NCI-H82 (cell line): Measurements from ENCODE around the gene NLRP2B.
"Not testable (repeated sequence)": the region's sequence is repeated elsewhere in the genome, so short reads cannot be mapped to it uniquely, and the experiment has no call there.

Experiments
- DNase-seq: peaks from one replicate; lab custom pipeline; 2025; lab: John Stamatoyannopoulos, UW

Gene NLRP2B

DNA sequence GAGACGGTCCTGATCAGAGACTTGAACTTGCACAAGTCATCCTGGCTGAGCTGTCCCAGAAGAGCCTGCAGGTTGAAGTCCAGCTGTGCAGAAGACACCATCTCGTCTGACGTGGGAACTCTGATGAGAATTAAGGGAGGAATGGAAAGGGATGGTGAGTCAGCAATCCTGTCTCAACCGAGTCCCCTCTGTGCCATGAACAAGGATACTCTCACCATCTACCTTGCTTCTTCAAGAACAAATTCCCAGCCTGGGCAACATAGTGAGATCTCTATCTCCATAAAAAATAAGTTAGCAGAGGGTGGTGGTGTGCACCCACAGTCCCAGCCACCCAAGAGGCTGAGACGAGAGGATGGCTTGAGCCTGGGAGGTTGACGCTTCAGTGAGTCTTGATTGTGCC, at the start of gene NLRP2B:
TSS of gene NLRP2B (minus strand) at position 101 of the 400 bp plus-strand sequence.
- DNase-seq: no peak

DNA sequence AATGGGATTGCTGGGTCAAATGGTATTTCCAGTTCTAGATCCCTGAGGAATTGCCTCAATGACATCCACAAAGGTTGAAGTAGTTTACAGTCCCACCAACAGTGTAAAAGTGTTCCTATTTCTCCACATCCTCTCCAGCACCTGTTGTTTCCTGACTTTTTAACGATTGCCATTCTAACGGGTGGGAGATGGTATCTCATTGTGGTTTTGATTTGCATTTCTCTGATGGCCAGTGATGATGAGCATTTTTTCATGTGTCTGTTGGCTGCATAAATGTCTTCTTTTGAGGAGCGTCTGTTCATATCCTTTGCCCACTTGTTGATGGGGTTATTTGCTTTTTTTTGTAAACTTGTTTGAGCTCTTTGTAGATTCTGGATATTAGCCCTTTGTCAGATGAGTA, 45.9 kb upstream of the NLRP2B start:
- DNase-seq: not testable (repeated sequence)

DNA sequence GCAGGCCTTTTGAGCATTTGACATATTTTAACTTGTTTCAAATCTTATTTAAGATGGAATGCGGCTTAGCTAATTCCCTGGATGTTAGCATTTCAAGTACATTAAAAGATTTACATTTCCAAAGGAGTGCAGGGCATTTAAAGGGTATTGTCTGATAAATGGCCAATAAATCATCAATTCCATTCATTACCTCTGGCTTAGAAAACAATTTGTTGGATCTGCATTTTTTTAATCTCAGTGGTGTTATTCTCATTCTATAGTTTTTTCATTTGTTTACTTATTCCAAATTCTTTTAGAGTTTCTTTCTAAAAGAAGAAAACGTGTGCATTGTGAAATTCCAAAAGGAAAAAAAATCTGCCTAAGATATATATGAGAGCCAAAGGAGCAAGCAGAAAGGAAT, 1.3 kb upstream of the NLRP2B start:
- no peak for DNase-seq

DNA sequence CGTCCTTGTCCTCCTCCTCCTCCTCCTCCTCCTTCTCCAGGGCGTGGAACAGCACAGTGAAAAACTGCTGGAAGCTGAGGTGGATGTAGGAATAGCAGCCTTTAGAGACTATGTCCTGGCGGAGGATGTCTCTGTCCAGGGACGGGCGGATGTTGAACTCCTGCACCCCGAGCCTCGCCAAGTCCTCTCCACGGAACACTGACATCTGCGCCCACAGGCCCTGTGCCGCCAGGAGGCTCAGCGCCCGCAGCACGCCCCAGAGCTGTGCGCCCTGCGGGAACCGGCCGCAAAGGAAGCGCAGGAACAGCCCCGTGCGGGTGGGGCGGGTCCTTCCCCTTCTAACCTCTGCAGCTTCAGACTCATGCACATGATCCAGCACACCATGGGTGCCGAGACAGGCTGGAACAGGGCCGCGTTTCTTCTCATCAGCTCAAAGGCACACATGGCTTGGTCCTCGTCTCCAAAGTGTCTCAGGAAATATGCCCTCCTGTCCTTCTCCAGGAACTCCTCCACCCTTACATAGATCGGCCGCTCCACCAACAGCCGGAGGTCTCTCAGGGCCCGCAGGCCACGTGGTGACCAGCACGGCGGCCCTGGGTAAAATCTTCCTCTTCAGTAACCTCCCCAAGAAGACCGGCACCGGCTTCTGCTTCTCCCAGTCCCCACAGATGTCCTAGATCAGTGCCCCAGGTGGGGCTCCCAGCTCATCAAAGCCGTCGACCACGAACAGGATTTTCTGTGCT, 1.2 kb downstream of the NLRP2B start:
- DNase-seq: no peak

DNA sequence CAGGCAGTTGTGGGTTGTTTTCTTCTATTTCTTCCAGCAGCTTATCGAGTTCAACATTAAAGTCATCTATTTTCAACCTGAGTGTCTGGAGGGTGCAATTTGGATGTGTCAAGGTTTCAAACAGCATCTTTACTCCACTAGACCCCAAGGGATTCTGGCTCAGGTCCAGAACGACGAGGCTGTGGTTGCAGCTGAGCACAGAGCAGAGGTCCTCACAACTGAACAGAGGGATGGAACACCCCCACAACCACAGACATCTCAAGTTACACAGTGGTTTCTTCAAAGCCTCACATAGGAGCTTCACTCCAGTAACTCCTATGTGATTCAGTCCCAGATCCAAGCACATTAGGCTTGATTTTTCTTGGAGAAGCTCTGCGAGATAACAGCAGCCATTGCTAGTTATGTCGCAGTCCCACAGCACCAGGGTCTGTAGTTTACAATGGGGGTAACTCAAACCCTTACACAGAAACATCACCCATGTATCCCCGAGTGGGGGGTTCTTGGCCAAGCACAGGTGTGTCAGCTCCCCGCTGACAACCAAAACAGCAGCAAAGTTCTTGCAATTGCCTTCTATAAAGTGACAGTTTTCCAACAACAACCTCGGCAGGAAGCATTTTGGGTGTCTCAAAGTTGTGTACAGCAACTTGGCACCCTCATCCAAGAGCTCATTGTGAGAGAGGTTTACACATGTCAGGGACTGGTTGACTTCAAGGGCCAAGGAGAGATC, 2.8 kb downstream of the NLRP2B start:
- no peak for DNase-seq

DNA sequence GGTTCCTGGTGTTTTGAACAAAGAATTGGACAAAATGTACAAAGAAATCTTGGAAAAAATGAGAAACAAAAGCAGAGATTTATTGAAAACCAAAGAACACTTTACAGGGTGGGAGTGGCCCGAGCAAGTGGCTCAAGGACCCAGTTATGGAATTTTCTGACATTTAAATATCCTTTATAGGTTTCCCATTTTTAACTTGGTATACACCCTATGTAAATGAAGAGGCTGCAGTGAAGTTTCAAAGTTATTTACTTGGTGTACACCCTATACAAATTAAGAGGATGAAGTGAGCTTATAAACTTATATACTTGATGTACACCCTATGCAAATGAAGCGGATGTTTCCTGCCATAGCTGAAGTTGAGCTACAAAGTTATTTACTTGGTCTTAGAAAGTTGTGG, 4.7 kb downstream of the NLRP2B start:
- no peak for DNase-seq

DNA sequence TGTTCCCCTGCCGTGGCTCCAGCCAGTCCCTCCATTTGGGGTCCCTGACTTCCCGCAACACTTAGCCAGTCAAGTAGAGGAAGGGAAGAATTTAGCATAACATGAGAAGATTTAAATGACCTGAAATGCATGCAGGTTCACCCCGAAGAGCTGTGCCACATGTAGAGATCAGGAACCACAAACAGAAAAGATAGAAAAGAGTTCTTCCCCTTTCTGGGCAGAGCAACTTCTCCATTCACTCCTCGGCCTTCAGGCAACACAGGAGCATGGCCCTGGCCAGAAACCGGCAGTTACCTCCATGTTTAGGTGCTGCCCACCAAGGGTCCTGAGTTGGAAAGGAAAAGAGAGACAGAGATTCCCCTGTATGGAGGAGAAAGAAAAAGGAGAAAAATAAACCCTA, 5.2 kb downstream of the NLRP2B start:
- no peak for DNase-seq

DNA sequence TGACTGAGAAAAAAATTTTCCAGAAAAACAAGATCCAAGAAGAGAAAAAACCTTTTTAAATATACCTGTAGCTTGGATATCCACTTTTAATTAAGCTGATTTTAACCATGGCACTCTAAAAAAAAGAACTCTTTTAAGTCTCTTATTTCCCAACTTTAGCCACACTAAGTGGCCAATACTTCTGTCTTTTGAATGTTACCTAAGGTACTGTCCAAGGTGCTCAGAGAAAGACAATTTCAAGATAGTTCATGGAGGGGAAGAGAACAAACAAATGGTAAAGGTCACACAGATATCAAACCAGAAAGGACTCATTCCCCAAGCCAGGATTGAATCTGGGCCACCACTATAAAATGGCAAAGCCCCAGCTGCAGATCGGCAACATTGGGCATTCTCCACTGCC, 10.1 kb downstream of the NLRP2B start:
- DNase-seq: no peak

DNA sequence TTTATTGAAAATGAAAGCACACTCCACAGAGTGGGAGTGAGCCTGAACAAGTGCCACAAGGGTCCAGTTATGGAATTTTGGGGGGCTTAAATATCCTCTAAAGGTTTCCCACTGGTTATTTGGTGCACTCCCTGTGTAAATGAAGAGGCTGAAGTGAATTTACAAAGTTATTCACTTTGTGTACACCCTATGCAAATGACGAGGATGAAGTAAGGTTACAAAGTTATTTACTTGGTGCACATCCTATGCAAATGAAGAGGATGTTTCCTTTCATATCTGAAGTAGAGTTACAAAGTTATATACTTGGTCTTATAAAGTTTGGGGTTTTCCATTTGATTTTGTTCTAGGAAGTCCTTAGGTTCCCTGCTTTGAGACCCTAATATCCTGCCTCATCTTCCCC, 13.1 kb downstream of the NLRP2B start:
- no peak for DNase-seq

DNA sequence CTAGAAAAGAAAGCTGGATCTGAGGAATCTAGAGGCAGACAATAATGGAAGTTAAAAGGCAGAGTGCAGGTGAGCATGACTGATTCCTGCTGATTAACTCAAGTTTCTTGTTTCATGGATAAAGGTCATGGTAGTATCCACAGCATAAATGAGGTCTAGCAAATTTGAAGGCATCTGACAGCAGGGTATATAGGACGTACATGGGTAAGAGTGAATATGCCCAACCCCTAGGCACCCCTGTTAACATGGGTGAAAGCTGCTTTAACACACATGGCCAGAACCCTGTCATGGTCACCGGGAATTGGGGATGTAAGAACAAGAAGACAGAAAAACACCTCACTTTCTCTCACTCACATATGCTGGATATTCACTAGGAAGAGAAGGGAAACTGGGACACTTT, 25.0 kb downstream of the NLRP2B start:
- DNase-seq: no peak

DNA sequence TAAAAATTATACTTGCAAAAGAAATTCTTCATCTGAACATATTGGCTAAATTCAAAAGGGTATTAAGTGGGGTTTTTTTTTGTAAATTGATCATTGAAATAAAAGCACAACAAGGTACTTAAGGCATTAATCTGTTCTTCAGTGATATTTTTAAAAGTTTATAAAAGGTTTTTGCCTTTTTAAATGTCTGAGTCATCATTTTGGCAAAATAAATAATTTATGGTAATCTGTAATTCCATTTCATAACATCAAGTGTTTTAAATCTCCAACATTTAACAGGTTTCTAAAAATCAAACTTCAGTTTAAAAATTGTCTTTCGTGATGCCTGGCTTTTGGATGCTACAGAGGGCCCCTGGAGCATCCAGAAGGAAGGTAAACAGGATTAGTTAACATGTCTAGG, 27.4 kb downstream of the NLRP2B start:
- no peak for DNase-seq

DNA sequence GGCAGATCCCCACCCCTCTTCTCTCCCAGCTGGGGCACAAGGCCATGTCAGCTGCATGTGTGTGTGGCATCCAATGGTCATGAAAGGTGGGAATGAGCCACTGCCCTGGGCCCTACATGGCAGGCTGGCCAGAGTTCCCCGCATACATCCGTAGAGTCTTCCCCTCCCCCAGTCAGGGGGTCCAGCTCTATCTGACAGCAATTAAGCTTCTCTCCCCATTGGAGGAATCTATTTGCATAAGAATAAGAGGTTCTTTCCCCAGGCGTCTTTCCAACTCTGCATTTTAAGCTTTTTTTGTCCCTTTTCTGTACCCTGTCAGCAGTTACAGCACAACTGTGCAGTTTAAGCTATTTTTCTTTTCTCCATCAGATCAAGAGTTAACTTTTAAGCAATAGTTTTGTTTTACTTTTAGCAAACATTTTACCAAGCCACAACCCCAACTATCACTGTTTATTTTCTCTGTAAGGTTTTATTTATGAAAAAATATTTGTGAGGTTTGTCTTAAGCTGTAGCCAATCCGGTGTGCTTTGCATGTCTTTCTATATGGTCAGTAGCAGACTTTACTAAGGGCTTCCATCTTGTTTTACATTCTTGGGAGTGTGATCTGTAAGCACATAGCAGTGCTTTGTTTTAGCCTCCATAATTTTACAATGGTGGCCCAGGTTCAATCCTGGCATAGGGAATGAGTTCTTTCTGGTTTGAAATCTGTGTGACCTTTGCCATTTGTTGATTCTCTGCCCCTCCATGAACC, 28.7 kb downstream of the NLRP2B start:
- DNase-seq: no peak

DNA sequence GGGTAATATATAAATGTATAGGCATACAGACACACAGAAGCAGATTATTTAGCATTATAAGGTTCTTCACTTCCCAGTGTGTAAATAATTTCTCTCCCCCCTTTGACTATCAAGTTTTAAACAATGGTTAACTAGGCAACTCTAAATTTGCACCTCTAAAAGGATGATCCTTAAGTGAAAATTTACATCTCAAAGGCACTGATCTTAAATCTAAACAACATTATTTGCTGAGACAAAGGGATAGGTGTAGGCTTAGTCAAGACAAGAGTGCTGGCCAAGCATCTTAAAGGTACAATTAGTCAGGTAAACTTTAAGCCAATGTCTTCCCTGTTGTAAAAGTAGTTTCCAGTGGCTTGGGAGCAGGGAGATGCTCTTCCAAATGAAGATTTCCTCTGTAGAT, 33.0 kb downstream of the NLRP2B start:
- DNase-seq: no peak

DNA sequence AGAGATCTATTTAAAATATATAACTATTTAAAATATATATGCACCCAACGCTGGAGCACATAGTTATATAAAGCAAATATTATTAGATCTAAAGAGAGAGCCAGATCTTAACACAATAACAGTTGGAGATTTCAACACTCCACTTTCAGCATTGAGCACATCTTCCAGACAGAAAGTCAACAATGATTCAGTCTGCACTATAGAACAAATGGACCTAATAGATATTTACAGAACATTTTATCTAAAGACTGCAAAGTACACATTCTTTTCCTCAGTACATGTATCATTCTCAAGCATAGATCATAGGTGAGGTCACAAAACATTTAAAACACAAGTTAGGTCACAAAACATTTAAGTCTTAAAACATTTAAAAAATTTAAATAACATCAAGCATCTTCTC, 36.4 kb downstream of the NLRP2B start:
- DNase-seq: no peak

DNA sequence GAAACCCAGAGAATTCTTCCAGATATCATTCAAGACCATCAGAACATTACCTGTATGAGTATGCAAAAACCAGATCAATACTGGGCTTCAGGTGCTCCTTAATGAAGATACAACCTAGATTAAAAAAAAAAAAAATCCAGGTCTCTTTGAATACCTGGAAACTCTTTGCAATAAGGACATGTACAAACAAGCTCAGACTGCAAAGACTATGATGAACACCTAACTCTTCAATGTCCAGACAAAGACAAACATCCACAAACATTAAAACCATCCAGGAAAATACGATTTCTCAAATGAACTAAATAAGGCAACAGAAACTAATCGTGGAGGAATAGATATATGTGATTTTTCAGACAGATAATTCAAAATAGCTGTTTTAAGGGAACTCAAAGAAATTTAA, 38.7 kb downstream of the NLRP2B start:
- no peak for DNase-seq

DNA sequence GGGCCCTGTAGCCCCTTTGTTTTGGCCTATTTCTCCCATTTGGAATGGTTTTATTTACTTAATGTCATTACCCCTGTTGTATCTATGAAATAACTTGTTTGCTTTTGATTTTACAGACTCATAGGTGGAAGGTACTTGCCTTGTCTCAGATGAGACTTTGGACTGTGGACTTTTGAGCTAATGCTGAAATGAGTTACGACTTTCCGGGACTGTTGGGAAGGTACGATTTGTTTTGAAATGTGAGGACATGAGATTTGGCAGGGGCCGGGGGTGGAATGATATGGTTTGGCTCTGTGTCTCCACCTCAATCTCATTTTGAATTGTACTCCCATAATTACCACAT, 39.4 kb downstream of the NLRP2B start:
- DNase-seq: no peak

DNA sequence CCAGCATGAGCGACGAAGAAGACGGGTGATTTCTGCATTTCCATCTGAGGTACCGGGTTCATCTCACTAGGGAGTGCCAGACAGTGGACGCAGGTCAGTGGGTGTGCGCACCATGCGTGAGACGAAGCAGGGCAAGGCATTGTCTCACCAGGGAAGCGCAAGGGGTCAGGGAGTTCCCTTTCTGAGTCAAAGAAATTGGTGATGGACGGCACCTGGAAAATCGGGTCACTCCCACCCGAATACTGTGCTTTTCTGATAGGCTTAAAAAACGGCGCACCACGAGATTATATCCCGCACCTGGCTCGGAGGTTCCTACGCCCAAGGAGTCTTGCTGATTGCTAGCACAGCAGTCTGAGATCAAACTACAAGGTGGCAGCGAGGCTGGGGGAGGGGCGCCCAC, 50.6 kb downstream of the NLRP2B start:
- not testable (repeated sequence) for DNase-seq
